DMS 273 treated with DMSO at 0.1 percent for 48 hours (cell line): ENCODE measurements around the gene OR1I1.
"Not testable (repeated sequence)": the region's sequence is repeated elsewhere in the genome, so short reads cannot be mapped to it uniquely, and the experiment has no call there.

Experiments used
- DNase-seq: peaks from one replicate; lab custom pipeline; 2025; lab: John Stamatoyannopoulos, UW

The OR1I1 gene

DNA sequence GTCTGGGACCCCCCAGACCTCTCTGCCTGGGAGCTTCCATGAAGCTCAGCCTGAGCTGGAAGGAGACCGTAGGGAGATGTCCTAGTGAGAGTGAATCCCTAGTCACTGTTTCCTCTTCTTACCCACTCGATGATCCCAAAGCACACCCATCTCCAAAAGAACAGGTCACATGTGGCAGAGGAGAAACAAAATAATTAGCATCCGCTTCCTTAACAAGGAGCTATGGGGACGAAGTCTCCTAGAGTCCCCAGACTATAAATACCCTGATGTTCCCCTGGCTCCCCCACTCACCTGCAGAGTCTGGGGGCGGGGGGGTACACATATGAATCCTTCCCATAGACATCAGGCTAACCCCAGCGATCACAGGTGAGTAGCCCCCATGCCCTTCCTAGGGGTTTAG, at the start of gene OR1I1:
Gene OR1I1, plus strand, starts transcription at position 301 of the 400 bp plus-strand sequence. CDS start 4,855 bp downstream, outside the sequence.
- no peak for DNase-seq

DNA sequence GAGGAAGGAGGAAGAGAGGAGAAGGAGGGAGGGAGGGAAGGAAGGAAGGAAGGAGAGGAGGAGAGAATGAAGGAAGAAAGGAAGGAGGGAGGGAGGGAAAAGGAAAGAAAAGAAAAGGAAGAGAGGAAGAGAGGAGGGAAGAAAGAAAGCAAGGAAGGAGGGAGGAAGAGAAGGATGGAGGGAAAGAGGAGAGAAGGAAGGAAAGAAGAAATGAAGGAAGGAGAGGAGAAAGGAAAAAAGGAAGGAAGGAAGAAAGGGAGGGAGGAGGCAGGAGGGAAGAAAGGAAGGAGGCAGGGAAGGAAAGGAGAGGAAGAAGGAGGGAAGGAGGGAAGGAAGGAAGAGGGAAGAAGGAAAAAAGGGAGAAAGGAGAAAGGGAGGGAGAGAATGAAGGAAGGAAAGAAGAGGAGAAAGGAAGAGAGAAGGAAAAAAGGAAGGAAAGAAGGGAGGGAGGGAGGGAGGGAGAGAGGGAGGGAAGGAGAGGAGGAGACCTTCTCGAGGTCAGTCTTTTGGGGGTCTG, 46.2 kb upstream of the OR1I1 start:
- no peak for DNase-seq

- no peak for DNase-seq
Measured at GRCh38 chr19:15037586-15037985, 44.4 kb upstream of the OR1I1 start.

- no peak for DNase-seq
Measured at GRCh38 chr19:15038294-15038693, 43.7 kb upstream of the OR1I1 start.

DNA sequence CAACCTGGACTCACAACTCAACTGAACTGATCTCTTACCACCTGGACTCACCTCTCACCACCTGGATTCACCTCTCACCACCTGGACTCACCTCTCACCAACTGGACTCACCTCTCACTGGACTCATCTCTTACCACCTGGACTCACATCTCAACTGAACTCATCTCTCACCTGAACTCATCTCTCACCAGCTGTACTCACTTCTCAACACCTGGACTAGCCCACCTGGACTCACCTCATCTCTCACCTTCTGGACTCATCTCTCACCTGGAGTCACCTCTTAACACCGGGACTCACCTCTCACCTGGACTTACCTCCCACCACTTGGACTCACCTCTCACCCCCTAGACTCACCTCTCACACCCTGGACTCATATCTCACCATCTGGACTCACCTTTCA, 40.0 kb upstream of the OR1I1 start:
- DNase-seq, result no peak

DNA sequence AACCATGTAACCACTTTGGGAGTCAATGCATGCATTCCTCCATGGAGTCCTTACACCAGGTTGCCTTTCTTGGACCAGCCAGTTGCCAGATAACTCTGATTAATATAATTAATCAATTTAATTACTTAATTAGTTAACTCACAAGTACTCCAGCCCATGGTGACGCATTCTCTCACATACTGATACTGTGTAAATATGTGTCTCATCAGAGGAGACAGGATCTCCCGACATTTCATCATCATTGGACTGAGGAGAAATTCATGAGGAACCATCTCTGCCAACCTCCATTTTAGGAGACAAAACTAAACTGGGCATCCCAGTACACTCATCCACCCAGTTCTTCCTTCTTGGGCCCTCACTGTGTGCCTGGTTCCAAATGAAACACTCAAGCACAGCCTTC, 39.2 kb upstream of the OR1I1 start:
- DNase-seq, result no peak

GRCh38 chr19:15045506-15045905, 36.5 kb upstream of the OR1I1 start:
- no peak for DNase-seq

DNA sequence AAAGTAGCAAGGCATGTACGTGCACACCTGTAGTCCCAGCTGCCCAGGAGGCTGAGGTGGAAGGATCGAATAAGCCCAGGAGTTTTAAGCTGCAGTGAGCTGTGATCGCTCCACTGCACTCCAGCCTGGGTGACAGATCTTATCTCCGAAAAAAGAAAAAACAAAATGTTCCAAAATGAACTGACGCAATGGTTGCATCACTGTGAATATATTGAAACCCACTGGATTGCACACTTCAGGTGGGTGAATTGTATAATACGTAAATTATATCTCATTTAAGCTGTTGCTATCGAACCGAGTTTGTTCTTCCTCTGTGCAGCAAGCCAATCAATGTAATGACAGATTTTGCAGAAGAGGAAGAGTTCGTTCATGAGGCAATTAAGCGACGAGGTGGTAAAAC, 34.3 kb upstream of the OR1I1 start:
- no peak for DNase-seq

- no peak for DNase-seq
Measured at GRCh38 chr19:15048128-15048527, 33.9 kb upstream of the OR1I1 start.

DNA sequence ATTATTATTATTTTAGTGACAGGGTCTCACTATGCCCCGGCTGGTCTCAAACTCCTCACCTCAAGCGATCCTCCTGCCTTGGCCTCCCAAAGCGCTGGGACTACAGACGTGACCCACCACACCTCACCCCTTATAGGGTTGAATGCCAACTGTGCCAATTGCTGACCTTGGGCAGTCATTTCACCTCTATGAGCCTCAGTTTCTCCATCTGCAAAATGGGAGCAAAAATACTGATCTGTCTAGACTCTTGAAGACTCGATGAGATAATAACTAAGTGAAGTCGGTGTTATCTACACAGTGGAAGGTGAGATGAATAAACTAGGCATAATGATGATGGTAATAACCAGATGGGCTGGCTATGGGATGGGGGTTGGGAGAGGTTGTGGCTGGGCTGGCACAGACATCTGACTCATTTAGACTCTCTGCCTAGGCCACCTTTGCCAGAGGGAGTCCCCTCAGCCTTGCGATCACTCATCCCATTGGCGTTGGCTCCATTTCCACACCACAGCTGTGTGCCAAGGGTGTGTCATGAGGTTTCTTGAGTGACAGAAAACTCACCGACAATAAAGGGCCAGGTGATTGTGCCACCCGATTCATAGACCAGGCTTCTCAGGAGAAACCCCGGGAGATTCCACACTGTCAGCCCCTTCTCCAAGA, 33.0 kb upstream of the OR1I1 start, which contains the start of gene CASP14:
Gene CASP14, plus strand, starts transcription at position 596 of the 657 bp plus-strand sequence. CDS start 2,772 bp downstream, outside the sequence.
- no peak for DNase-seq

GRCh38 chr19:15050639-15051038, 31.4 kb upstream of the OR1I1 start:
- DNase-seq, result no peak

DNA sequence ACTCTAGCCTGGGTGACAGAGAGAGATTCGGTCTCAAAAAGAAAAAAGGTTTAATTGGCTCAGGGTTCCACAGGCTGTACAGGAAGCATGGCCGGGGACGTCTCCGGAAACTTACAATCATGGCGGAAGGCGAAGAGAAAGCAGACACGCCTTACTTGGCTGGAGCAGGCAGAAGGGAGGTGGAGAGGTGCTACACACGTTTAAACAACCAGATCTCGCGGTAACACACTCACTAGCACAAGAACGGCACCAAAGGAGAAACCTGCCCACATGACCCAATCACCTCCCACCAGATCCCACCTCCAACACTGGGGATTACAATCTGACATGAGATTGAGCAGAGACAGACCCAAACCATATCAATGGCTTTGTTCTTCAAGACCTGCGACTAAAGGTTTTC, 20.0 kb upstream of the OR1I1 start:
- no peak for DNase-seq

- DNase-seq, result not testable (repeated sequence)
Measured at GRCh38 chr19:15070386-15070785, 11.6 kb upstream of the OR1I1 start.

GRCh38 chr19:15072930-15073647, 8.9 kb upstream of the OR1I1 start:
- DNase-seq, result no peak

GRCh38 chr19:15074371-15074770, 7.6 kb upstream of the OR1I1 start:
- DNase-seq, result no peak

DNA sequence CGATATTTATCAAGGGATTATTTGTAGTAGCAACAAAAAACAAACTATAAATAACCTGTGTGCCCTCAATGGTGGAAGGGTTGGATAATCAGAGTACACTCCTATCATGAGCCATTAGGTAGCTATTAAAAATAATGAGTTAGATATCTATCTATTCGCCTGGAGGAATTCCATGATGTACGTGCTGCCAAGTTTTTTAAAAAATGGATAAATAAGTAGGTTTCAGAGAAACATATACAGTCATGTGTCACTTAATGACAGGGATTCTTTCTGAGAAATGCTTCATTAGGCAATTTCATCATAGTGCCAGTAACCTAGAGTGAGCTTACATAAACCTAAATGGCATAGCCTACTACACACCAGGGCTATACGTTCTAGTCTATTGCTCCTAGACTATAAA, 6.2 kb upstream of the OR1I1 start:
- DNase-seq, result no peak

DNA sequence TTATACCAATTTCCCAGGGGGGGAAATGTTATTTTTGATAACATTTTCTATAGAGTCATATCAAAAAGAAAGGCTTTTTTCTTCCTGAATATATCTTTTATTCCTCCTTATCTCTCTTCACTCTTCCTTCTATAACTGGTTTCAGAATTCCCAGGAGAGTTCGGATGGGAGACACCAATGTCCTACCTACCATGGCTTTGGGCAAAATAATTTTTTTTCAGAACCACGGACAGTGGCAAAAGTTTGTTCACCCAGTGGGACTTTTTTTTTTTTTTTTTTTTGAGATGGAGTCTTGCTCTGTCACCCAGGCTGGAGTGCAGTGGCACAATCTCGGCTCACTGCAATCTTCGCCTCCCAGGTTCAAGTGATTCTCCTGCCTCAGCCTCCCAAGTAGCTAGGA, 2.0 kb upstream of the OR1I1 start:
- DNase-seq, result not testable (repeated sequence)

DNA sequence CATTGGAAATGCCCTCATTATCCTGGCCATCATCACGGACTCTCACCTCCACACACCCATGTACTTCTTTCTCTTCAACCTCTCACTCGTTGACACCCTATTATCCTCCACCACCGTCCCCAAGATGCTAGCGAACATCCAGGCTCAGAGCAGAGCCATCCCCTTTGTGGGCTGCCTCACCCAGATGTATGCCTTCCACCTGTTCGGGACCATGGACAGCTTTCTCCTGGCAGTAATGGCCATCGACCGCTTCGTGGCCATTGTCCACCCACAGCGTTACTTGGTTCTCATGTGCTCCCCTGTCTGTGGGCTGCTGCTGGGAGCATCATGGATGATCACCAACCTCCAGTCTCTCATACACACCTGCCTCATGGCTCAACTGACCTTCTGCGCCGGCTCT, 5.2 kb downstream of the OR1I1 start:
- DNase-seq, result no peak

DNA sequence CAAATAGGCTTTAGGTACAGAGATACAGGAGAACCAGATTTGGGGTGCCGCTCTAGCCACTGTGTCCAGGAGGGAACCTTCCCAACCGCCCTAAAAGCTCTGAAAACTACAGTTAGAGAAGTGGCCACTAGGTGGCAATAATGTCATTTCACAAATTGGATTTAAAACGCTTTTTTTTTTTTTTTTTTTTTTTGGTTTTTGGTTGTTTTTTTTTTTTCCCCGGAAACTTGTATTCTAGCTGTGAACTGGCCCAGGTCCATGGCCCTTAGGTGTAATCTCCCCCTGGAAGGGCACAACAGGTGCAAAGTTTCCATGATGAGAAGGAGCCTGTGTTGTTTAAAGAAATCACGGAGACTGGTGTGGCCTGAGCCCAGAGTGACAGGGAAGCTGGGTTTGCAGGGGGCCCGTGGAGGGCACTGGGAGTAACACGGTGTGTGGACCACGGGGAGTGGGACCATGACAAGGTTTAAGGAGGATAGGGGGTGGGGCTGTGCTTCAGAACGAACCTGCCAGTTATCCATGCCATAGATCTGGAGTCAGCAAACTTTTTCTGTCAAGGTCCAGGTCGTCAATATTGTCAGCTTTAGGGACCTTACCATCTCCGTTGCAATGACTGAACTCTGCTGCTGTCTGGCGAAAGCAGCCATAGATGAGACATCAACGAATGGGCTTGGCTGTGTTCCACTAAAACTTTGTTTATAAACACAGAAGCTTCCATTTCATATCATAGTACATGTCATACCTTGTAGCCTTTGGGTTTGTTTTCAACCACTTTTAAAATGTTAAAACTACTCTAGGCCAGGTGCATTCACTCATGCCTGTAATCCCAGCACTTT, 10.1 kb downstream of the OR1I1 start:
- no peak for DNase-seq

DNA sequence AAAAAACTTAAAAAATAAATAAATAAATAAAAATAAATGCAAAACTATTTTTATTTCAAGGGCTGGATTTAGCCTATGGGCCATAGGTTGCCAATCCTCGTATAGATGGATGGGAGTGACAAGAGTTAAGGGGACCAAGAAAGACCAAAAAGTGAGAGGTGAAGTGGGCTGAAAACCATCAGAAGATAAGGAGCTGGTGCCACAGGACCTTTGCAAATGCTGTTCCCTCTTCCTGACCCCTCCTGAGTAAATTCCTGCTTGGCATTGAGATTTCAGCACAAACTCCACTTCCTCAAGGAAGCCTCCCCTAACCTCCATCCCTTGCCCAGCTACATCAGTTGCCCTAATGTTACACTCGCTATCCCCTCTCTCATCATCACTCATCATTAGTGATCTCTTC, 11.0 kb downstream of the OR1I1 start:
- DNase-seq, result no peak

GRCh38 chr19:15096223-15096622, 14.2 kb downstream of the OR1I1 start:
- DNase-seq, result no peak

DNA sequence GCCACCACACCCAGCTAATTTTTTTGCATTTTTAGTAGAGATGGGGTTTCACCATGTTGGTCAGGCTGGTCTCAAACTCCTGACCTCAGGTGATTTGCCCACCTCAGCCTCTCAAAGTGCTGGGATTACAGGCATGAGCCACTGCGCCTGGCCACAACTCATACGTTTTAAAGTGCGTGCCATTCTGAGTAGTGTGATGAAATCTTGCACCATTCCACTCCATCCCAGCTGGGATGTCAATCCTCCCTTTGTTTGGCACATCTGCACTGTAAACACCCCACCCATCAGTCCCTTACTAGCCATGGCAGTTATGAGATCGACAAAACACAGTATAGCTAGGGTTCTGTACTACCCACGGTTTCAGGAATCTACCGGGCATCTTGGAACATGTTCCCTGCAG, 16.0 kb downstream of the OR1I1 start:
- DNase-seq, result not testable (repeated sequence)

DNA sequence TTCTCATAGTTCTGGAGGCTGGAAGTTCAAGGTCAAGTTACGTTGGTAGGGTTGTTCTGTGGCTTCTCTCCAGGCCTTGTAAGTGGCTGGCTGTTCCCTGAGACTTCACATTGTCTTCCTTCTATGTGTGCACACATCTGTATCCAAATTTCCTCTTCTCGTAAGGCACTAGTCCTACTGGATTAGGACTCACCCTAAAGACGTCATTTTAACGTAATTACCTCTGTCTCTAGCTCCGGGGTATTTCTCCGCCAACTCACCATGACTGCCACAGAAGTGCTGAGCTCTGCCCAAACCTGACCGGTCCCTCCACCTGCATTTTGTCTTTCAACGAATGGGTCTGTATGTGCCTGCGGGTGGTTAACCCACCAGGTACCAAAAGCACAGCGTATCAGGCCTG, 16.4 kb downstream of the OR1I1 start:
- DNase-seq, result no peak
